GM18499 (cell line): Measurements from ENCODE around the gene WAC.

Experiments
- ATAC-seq: cut with Tn5 transposase; IDR thresholded peaks from one replicate; pipeline ENCODE4 v1.9.1; 2021; ENCODE audit warnings: moderate number of reproducible peaks; ENCODE audit not compliant: insufficient read depth, unreplicated experiment

Gene WAC

GRCh38 chr10:28661035-28661434, 128.1 kb downstream of the WAC start:
- no peak for ATAC-seq

DNA sequence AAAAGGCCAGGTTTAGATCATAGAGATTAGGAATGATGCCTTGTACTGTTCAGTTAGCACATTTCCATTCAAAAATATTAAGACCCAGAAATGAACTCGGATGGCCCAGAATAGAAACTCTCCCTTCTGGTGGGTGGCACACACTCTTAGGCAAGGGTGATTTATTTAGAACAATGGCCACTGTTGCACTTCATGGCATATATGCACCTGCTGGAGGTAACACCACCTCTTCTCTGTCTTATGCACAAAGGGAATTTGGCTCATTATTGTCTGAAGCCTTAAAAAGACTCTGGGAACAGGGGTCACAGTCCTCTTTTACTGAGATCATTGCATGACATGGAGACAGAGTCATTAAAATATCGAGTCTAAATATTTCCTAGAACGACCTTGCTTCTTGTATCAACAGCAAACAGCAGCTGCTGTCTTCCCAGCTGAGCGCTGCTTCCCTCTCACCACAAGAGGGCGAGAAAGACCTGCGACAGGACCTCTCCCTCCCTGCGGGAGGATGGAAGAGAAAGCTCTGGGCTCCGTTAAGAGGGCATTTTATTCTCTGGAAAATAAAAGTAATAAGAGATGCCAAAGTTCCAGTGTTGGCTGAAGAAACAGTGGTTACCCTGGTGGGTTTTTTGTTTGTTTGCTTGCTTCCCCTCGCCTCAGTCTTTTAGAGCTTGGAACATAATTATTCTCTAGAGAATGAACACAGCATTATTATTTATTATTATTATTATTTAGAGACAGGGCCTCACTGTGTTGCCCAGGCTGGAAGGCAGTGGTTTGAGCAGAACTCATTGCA, 130.9 kb downstream of the WAC start:
- no peak for ATAC-seq

- ATAC-seq, result no peak
Measured at GRCh38 chr10:28664369-28664740, 131.4 kb downstream of the WAC start.

GRCh38 chr10:28666751-28667467, 134.0 kb downstream of the WAC start:
- ATAC-seq, result no peak

DNA sequence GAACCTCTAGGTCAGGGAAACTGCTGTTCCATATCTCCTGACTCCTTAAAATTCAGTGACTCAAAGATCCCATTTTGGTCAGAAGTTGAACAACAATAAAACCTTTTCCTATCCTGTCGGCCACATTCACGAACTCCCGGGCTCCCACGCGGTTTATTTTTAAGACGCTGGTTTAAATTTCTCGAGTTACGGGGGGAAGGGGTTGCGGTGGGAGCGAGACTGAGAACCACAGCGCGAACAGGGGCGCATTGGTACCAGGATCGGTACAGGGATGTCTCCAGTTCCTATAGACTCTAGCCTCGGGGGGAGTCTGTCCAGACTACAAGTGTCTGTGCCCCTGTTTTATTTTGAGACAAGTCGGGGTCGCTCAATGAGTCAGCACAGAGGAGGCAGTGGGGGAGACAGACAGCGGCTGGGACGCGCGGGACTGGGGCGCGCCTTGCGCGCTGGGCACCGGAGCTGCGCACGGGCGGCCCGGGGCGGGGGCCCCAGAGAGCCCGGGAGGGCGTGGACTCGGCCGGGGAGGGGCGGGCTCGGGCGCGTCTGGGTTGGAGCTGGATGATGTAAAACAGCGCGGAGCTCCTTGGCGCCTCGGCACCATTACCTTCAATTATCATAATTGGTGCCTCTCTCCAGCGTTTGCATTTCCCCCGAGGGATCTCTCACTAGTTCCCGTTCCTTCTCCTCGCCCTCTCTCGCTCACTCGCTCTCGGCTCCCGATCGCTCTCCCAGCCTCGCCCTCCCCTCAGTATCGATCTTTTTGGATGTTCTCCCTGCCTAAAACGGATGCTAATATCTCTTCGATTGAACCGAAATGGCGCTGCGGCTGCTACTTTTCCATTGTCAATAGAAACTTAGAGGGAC, 135.7 kb downstream of the WAC start:
- ATAC-seq, result no peak

- no peak for ATAC-seq
Measured at GRCh38 chr10:28669227-28670173, 136.6 kb downstream of the WAC start.
